ENCODE measurements around the gene SMYD1. TPM values are rescaled to one million over a fixed set of nuclear protein-coding genes. Genes with fewer than 3 reads are reported as not detected.

Gene SMYD1
- total RNA-seq, 1 donor from 2014 or later = not detected

DNA sequence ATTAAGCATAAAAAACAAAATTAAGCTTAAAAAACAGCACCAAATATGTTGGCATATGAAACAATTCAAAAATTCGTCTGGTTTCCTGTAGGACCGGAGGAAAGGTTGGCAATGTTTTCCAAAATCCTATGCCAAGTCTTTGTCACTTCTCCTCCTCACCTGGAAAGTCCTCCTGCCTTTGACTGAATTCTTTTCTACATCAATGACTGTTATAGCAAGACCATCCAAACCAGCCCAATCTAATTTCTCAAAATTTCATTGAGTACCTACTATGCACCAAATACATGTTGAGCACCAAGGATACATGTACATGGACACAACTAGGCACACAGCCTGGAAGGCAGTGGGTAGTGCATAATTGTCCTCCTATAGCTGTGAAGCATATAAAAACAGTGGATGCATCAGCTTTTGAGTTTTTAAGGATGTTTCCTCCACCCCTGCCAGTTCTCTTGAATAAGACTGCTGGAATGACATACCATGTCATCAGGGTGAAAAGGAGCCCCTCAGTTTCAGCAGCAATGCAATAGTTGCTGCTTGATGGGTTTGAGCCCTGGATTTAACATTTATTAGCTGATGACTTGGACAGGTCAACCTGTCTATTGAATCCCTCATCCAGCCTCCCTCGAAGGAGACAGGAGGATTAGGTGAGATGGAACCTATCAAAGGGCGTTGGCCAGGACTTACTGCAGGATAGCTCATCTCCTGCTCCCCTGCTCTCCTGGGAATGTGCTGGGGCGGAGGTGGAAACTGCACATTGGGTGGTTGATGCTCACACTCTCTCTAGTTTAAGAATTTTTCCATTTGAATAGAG lies 55.7 kb downstream of the SMYD1 start:
- DNase-seq = no peak

DNA sequence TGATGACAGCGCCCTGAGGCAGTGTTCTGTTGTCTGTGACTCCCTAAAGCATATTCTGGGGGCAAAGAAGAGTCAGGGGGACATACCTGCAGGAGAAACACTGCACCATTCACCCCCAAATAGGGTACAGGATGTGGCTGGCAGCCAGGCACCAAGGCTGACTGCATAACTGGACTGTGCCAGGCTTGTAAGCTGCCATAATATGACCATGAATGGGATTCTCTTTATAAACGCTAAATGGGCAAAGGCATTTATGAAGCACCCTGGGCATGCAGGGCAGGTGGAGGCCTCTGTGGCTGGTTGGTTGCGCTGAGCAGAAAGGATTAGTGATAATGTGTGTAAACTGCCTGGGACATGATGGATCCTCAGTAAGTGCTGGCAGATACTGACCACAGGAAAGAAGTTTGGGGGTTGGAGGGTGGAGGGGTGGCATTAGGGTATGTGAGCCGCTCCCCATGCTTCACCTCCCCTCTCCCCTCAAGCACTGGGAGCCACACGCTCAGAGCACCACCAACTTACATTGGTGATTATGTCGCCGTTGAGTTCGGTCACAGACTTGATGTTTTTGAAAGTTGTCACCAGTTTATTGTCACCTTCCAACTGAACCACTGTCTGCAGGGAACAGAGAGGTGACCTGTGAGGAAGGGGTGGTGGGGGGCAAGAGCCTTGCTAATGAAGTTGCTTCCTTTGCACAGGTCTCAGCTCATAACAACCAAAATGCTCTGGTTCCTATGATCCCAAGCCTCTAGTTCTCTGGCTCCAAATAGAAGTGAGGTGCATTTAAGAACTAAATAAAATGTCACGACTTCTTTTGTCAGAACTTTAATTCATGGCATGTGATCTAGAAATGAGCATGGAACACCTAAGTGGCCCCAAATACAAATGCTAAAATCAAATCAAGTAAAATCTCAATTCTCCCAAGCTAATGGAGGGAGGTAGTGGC lies 56.6 kb downstream of the SMYD1 start:
- no peak for DNase-seq

DNA sequence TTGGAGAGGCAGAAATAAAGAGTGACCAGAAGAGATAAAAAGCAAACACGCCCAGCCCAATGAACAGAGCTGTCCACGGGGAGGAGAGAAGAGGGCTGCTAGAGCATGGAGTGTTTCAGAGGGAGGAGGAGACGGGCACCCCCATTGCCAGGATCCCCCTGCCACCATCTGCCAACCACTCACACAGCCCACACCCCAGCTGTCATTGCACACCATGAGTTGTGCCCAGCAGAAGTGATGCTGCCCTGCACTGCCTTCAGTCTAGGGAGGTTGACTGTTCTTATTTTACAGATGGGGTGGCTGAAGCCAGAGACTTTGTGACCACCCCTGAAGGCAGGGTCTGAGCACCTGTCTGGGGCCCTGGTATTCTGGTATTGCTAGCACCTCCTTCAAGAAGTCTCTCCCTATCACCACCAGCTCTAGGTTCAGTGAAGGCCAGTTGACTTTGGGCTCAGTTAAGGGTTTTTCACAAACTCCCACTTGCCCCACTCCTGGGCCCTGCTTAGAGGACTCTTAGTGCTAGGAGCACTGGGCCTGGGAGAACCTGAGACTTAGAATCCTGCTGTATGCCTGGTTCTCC lies 57.8 kb downstream of the SMYD1 start:
- no peak for DNase-seq

DNA sequence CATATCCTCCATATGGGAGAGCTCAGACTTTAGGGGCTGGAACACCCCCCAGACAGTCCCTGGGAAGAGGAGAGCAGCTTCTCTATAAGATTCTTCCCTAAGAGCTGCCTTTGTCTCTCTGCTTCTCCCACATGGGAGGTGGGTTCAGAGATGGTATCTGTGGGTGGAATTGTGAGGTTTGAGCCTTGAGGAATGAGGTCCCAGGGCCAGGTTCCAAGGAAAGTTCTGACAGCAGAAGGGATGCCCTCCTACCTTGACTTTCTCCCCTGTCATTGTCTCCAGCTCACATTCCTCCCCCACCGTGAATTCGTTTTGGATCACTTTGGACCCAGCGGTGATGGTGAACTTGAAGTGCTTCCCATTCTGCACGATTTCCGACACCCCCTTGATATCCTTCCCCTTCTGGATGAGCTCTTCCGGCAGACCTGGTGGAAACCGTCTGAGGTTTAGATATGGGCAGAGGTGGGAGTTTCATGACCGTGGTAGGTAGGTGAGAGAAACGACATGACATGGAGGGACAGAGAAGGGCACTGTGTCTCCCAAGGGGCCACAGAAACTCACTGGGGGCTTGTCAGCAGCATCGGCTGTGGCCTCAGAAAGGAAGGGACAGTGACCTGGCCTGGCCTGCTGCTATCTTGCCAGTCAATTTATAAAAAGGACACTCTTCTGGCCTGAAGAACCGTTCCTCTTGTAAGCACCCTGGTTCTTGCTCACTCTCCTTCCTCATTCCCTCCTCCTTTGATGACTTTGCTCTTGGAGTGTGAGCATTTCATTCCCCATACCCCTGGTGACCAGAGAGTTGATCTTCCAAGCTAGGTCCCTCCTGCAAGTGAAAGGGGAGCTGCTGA lies 58.5 kb downstream of the SMYD1 start:
- no peak for DNase-seq

DNA sequence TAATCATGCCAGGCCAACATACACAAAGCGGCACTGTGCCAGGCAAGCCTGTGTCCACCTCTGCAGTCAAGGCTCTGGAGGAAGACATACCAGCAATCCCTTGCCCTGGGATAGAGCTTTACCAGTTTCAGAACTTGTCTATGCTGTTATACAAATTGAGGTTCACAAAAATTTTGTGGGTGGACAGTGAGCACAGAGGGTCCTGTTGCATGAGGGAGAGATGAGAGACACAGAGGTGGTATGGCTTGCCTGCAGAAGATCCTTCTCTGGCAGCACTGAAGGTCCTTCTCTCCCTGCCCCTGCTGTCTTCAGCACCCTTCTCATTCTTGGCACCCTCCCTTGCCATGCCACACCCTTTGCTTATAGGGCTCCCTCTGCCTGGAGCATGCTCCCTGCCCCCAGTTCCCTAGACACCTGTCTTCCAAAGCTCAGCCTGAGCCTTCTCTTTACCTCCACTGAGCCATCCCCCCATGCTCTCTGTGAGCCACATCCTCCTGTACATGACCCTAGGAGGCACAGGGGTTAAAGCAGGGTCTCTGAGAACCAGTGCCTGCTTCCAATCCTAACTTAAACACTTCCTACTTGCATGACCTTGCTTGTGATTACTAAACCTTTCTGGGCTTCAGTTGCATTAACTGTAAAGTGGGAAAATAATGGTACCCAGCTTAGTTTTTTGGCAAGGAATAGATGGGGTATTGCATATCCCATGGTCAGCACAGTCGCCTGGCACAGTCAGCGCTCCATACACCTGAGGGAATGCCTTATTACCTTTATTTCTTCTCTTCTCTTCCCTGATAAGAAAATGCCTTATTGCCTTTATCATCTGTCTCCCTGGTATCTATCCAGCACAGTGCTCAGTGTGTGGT lies 59.4 kb downstream of the SMYD1 start:
- no peak for DNase-seq

DNA sequence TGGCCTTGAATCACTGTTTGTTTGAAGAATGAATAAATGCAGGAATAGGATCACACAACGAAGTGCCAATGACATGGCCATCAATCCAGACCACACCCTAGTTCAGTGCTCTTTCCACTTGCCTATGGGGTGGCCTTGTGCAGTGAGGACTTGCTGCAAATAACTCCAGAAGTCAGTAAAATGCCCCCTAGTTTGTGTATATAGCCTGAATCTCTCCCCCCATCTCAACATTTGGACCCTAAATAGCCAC lies 59.9 kb downstream of the SMYD1 start:
- no peak for DNase-seq

DNA sequence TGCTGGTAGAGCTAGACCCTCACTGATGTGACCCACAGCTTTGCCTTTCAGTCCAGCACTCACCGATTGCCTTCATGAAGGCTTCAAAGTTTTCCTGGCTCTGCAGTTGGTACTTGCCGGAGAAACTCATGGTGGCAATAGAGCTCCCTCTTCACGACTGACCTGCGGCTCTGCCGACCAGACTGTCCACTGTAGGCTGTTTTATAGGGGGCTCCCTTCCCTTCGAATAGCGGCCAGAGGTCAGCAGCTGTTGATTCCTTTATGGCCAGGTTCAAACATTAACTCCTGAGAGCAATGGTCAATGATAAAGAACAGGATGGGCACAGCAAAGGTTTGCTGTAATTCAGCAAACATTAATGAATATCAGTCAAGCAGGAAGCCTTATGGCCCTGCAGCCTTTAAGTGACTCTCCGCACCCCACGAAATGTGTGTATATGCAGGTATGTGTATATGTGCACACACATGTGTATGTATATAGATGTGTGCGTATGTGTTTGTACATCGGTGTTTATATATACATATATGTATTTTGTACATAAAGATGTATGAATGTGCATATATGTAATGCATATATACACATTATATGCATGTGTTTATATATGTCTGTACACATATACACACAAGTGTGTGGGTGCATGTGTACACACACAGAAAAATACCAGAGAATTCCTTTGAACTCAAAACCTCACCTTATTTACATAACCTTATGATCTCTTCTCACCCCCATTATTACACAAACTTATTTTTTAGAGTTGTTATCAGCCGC lies 60.4 kb downstream of the SMYD1 start, which contains the start of gene FABP1:
FABP1 (minus strand) TSS at position 175 of the 766 bp plus-strand sequence; CDS start at position 130, 45 bp downstream.
- DNase-seq = no peak

DNA sequence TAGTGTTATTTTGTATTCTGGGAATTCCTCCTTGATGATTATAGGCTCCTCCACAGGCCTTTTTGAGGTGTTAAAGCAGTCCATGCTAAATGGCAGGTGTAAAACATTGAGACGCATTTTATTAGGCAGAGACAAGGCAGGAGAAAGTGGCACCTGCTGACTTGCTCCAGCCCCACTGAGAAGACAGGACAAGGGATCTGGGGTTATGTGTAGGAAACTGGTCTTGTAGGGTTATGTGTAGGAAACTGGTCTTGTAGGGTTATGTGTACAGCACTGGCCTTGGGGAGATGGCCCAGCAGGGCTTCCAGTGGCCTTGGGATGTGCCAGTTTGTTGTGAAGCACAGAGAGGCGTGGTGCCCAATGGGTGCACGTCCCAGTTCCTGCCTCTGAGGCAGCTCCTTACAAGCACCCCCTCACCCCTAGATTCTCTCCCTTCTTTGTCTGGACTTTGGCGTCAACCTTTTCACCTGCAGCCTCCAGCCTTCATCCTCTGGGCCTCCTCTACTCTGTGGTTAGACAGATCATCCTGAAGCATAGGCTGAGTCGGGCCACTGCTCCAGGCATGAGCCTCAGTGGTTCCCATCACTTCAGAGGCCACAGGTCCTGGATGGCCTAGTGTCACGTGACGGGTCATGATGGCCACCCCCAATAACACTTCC lies 61.2 kb downstream of the SMYD1 start:
- no peak for DNase-seq

DNA sequence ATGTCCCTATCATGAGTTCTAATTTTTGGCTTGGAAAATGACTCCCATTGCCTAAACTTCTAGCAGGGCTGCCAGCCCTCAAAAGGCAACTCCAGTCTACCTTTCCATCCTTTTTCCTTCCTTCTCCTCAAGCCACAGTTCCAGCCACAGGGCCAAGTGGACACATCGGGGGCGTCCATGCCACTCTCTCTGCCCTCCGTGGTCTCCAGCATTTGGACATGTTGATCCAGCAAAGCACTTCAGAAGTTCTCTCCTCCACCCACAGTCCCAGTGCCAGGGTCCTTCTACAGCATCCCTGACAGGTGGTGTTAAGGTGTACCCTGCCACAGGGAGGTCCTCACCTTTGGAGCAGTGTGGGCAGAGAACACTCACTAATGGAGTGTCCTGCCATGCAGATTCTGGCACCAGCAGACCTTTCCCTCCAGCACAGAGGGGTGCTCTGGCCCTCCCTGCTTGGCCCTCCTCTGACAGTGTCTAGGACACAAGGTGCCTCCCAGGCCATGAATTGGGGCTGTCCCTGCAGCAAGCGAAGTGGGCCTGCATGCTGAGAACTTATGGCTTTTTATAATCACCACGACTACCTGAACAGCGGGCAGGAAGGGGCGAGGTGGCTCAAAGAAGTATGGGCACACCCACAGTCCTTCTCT lies 61.8 kb downstream of the SMYD1 start:
- DNase-seq = no peak

DNA sequence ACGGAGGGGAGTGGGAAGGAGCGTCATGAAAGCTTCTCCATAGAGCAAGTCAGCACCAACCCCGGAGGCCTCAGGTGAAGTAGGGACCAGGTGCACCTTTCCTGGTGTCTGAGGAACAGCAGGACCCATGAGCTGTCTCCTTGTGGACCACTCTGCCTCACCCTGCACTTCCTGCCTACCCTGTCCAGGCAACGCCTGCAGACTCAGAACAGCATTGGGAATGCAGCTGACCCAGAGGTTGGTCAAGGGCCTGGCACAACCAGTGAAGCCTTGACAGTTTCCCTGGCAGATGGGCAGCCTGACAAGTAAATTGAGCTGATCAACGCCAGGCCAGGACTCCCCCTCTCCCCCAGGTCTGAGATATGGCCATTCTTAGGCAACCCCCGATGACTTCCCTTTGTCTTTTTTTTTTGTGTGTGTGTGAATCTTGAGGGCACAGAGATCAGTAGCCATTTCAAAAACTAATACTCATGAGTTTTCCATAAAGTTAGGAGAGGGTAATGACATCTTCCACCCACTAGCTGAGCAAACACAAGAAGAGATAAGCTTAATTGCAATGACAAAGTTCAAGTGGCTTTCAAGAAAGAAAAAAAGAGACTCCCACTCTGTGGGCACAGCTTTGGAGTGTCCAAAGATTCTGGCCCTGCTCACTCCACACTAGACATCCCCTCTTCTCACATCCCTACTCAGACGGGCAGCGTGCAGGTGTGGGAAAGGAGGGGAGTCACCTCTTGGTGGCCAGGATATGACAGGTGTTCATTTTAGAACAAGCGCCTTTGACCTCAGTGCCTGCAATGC lies 63.8 kb downstream of the SMYD1 start:
- DNase-seq = no peak

DNA sequence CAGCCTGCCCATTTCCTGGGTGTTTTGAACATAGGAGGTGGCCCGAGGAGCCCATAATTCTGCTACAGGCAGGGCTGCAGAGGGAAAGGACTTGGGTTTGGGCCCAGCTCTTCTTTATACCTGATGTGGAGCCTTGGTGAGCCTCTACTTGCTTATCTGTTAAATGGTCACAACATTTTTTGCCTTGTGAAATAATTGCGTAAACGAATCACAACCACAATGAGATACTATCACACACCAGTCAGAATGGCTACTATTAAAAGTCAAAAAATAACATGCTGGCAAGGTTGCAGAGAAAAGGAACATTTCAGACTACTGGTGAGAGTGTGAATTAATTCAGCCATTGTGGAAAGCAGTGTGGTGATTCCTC lies 64.4 kb downstream of the SMYD1 start:
- DNase-seq = no peak

DNA sequence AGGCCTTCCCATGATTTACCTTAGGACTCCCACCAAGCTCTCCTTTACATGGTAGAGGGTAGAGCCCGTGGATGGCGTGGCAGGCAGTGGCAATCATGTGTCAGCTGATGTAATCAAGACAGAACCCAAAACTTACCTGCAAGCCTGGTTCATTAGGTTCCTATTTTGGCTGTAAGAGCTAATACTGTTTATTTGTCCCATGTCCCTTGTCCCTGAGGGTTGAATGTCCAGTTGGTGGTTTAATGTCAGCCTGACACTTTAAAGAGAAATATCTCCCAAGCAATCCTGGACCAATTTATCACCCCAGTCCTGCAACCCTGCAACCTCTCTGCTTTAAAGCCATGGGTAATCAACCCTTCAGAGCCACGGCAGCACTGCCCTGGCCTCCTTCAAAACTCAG lies 66.2 kb downstream of the SMYD1 start:
- DNase-seq = no peak

DNA sequence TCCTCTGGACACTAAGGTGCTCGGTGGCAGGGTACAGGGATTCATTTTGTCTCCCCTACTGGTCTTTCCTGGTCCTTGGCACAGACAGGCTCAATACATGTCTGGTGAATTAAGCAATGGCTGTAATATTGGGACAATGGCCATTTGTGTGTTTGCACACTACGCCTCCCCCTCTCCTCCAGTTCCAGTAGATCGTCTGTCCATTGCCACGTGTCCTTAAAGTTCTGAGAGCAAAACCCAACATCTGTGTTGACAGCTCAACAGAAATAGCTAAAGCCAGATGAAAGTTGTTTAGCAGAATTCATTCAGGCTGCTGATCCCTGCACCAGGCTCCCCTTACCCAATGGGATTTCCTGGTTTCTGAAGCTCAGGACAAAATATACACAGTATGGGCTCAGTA lies 69.2 kb downstream of the SMYD1 start:
- peak; percentile 4 for DNase-seq

DNA sequence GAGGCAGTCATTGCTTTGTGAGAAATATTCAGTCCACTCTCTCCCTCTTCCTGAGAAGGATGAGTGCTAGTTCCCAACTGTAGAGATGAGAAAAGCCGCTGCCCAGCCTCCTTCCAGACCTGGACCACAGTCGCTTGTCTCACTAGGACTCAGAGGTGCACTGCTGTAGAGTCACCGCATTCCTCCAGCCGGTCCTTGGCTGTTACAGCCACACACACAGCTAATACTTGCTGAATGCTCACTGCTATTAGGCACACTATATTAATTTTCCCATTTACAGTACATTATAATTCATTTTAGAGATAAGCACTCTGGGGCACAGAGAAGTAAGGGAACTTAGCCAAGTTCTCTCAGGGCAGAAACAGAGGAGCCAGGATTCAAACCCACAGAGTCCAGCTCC lies 70.2 kb downstream of the SMYD1 start:
- no peak for DNase-seq

DNA sequence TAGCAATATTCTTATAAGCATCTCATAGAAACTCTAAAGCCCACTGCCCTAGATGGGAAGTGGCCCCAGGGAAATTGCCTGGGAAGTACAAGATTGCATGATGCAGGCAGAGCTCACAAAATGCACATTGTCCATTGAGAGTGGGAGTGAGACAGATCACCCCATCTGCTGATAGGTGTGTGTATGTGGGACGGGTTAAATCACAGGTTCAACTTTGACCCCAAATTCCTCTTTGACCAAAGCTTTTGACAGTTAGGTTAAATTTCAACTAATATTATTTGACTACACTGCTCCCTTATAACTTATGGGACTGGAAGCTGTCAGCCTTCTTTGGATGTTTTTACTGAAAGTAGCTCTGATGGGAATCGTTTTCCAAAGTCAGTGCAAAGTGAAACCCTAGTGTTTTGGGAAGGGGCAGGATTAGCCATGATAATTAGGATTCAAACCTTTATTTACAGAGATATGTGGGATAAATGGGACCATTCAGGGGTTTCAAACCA lies 71.6 kb downstream of the SMYD1 start:
- no peak for DNase-seq

DNA sequence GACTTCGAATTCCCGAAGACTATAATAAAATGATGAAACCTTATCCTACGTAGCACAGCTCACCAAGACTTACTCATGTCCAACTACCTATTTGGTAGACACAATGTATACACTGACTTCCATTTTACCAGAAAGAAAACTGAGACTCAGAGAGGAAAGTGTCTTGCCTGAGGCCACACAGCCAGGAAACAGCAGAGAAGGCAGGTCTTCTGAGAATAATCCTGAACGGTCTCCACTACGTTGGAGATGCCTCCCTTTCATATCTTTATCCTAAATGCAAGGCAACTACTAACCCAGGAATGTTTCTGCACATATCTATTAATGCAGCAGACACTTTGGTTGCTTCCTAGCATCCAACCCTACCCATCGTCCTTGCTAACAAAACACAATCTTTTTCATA lies 72.2 kb downstream of the SMYD1 start:
- no peak for DNase-seq

DNA sequence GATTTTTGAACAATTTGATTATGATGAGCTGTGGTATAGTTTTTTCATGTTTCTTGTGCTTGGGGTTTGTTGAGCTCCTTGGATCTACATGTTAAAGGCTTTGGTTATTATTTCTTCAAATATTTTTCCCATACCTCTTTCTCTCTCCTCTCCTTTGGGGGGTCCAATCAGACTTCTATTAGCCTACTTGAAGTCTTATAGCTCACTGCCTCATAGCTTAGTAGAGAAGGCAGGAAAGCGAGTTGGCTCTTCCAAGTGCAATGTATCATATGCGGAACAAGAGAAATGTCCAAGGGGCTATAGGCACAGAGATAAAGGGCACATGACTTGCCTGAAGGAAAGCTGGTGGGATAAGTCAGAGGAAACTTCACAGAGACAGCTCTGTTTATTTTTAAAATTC lies 74.3 kb downstream of the SMYD1 start:
- no peak for DNase-seq

DNA sequence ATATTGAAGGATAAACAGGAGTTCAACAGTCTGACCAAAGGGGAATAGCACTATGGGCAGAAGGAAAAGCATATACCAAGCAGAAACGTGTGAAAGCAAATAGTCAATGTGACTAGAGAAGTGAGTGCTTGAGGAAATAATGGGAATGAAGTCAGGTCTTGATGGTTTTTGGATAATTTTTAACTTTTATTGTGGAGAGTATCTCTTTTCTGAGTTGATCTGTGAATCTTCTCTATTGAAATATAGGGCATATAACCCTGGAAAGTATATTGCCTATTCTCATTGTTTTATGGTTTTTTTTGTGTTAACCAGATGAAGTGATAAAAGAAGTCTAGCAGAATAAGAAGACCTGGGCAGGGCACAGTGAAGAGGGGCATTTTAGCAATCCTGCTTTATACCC lies 76.6 kb downstream of the SMYD1 start:
- no peak for DNase-seq
